BLaER1 (cell line): ENCODE results near the gene WDFY1.

Experiments
- H3K27ac ChIP-seq: shearing (Covaris generic); formaldehyde crosslinking; 2 replicates; pipeline ENCODE4 v1.8.1; 2022
- H3K27me3 ChIP-seq: shearing (Covaris generic); formaldehyde crosslinking; 2 replicates; pipeline ENCODE4 v1.8.1; 2022
- H3K36me3 ChIP-seq: shearing (Covaris generic); formaldehyde crosslinking; 2 replicates; pipeline ENCODE4 v1.8.1; 2022
- H3K4me1 ChIP-seq: shearing (Covaris generic); formaldehyde crosslinking; 2 replicates; pipeline ENCODE4 v1.8.1; 2022
- H3K4me2 ChIP-seq: shearing (Covaris generic); formaldehyde crosslinking; 2 replicates; pipeline ENCODE4 v1.8.1; 2022
- H3K4me3 ChIP-seq: shearing (Covaris generic); formaldehyde crosslinking; 2 replicates; pipeline ENCODE4 v1.8.1; 2022
- H3K9ac ChIP-seq: shearing (Covaris generic); formaldehyde crosslinking; 2 replicates; pipeline ENCODE4 v1.8.1; 2022
- H3K9me3 ChIP-seq: shearing (Covaris generic); formaldehyde crosslinking; 2 replicates; pipeline ENCODE4 v1.8.1; 2022
- H4K20me1 ChIP-seq: shearing (Covaris generic); formaldehyde crosslinking; 2 replicates; pipeline ENCODE4 v1.8.1; 2022
- Cebpa-rat ChIP-seq: shearing (Covaris generic); IDR thresholded peaks from 2 replicates; pipeline ENCODE4 v1.8.1; 2022

The WDFY1 gene

GRCh38 chr2:223853425-223853837, 91.7 kb downstream of the WDFY1 start:
- Histone ChIP-seq H3K27me3 (no peaks in the 10 kb centered on the region), H3K4me3 (no peak overlapping the region), H3K36me3 (peaks cover 41% of the 10 kb centered on the region), H3K9ac (no peak overlapping the region), H3K27ac (no peak overlapping the region), H4K20me1 (no peaks in the 10 kb centered on the region), H3K9me3 (peaks cover 21% of the 10 kb centered on the region), H3K4me2 (no peak overlapping the region), H3K4me1 (peaks cover 7% of the 10 kb centered on the region)
- TF ChIP-seq Cebpa-rat, result no peak

- Histone ChIP-seq H3K9me3 (peaks cover 21% of the 10 kb centered on the region), H3K4me1 (peaks cover 7% of the 10 kb centered on the region), H3K36me3 (peaks cover 42% of the 10 kb centered on the region), H3K27me3 (no peaks in the 10 kb centered on the region), H4K20me1 (no peaks in the 10 kb centered on the region), H3K4me3 (no peak overlapping the region), H3K4me2 (no peak overlapping the region), H3K9ac (no peak overlapping the region), H3K27ac (no peak overlapping the region)
- TF ChIP-seq Cebpa-rat, result no peak
Observed at GRCh38 chr2:223852281-223852795, 92.8 kb downstream of the WDFY1 start.

- Histone ChIP-seq H3K9ac (no peak overlapping the region), H3K4me2 (no peak overlapping the region), H3K4me1 (no peaks in the 10 kb centered on the region), H3K4me3 (no peak overlapping the region), H3K36me3 (peaks cover 35% of the 10 kb centered on the region), H4K20me1 (no peaks in the 10 kb centered on the region), H3K27me3 (no peaks in the 10 kb centered on the region), H3K27ac (no peak overlapping the region), H3K9me3 (peaks cover 21% of the 10 kb centered on the region)
- no peak for TF ChIP-seq Cebpa-rat
Observed at GRCh38 chr2:223847410-223847809, 97.7 kb downstream of the WDFY1 start.

GRCh38 chr2:223846515-223846914, 98.6 kb downstream of the WDFY1 start:
- no peaks in the 10 kb centered on the region for H3K27me3 ChIP-seq
- H3K4me3 ChIP-seq, result no peak overlapping the region
- H4K20me1 ChIP-seq, result no peaks in the 10 kb centered on the region
- peaks cover 28% of the 10 kb centered on the region; the same call in 1 of the 2 replicates for H3K36me3 ChIP-seq
- peaks cover 21% of the 10 kb centered on the region for H3K9me3 ChIP-seq
- TF ChIP-seq Cebpa-rat, result no peak
- no peak overlapping the region for H3K9ac ChIP-seq
- no peak overlapping the region for H3K4me2 ChIP-seq
- H3K27ac ChIP-seq, result no peak overlapping the region
- H3K4me1 ChIP-seq, result 0 out of 2 replicates have a peak, but pooled peaks cover 2% of the 10 kb centered on the region

- Histone ChIP-seq H4K20me1 (no peaks in the 10 kb centered on the region), H3K9me3 (no peaks in the 10 kb centered on the region), H3K4me3 (no peak overlapping the region), H3K36me3 (no peaks in the 10 kb centered on the region), H3K4me1 (peaks cover 10% of the 10 kb centered on the region), H3K9ac (no peak overlapping the region), H3K27me3 (no peaks in the 10 kb centered on the region), H3K4me2 (0 out of 2 replicates have a peak overlapping the region, but pooled peaks have one; percentile 5), H3K27ac (no peak overlapping the region)
- TF ChIP-seq Cebpa-rat, result no peak
Observed at GRCh38 chr2:223841436-223842190, 103.5 kb downstream of the WDFY1 start.

- H3K9me3 ChIP-seq, result no peaks in the 10 kb centered on the region
- TF ChIP-seq Cebpa-rat, result no peak
- peak within 1 kb of the TSS; percentile 62 for H3K27ac ChIP-seq
- peak within 1 kb of the TSS; percentile 81 for H3K4me3 ChIP-seq
- H3K4me1 ChIP-seq, result peaks cover 25% of the 10 kb centered on the region
- H3K4me2 ChIP-seq, result peak within 1 kb of the TSS; percentile 95
- H4K20me1 ChIP-seq, result no peaks in the 10 kb centered on the region
- H3K36me3 ChIP-seq, result no peaks in the 10 kb centered on the region
- H3K27me3 ChIP-seq, result no peaks in the 10 kb centered on the region
- H3K9ac ChIP-seq, result peak within 1 kb of the TSS; percentile 74
Observed at GRCh38 chr2:223837287-223838061, 107.7 kb downstream of the WDFY1 start, which contains the start of gene AP1S3. AP1S3 (minus strand) TSS chr2:223837582; CDS start chr2:223837450, 132 bp downstream.

- Histone ChIP-seq H3K4me3 (peak overlapping the region; percentile 81), H3K4me1 (peaks cover 18% of the 10 kb centered on the region), H3K36me3 (no peaks in the 10 kb centered on the region), H3K9ac (no peak overlapping the region; the same call in 1 of the 2 replicates), H3K27me3 (no peaks in the 10 kb centered on the region), H3K4me2 (peak overlapping the region; percentile 95), H4K20me1 (no peaks in the 10 kb centered on the region), H3K27ac (no peak overlapping the region), H3K9me3 (no peaks in the 10 kb centered on the region)
- no peak for TF ChIP-seq Cebpa-rat
Observed at GRCh38 chr2:223835701-223836532, 109.2 kb downstream of the WDFY1 start.

DNA sequence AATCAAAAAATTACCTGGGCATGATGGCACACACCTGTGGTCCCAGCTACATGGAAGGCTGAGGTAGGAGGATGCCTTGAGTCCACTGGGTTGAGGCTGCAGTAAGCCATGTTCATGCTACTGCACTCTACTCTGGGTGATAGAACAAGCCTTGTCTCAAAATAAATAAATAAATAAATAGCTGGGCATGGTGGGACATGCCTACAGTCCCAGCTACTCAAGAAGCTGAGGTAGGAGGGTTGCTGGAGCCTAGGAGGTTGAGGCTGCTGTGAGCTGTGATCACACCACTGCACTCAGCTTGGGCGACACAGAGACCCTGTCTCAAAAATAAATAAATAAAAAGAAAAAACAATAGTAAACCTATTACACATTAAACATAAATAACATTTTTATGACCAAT, 110.7 kb downstream of the WDFY1 start:
- no peaks in the 10 kb centered on the region for H3K9me3 ChIP-seq
- peaks cover 18% of the 10 kb centered on the region for H3K4me1 ChIP-seq
- H3K27me3 ChIP-seq, result no peaks in the 10 kb centered on the region
- no peaks in the 10 kb centered on the region for H4K20me1 ChIP-seq
- no peak overlapping the region for H3K4me2 ChIP-seq
- H3K4me3 ChIP-seq, result no peak overlapping the region
- TF ChIP-seq Cebpa-rat, result no peak
- no peaks in the 10 kb centered on the region for H3K36me3 ChIP-seq
- H3K9ac ChIP-seq, result no peak overlapping the region
- H3K27ac ChIP-seq, result no peak overlapping the region

DNA sequence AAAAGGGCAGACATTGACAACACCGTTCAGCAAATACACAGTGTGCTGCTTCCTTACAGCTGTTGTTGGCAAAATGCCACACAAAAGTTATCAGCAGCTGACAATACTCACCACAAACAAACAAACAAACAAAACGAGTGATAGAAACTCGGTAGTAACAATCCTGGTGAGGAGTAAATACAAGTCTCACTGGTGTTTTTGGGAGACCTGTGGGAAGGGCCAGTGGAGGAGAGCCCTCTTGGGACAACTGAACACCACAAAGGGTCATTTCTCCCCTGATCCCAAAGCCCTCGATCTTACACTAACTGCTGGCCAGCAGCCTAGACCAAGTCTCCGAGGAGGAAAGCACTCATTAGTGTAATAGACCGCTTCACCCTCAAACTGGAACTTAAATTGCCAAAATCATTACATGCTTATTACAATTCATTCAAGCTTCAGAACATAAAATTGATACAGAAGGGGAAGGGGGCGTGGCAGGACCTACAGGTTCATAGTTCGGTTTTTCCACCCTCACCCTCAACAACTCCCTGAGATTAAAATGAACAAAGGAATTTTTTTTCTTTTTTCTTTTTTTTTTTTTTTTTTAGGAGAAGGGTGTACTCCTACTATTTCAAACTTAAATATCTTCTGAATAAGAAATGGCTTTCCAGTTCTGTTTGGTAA, 112.8 kb downstream of the WDFY1 start:
- no peaks in the 10 kb centered on the region for H3K27me3 ChIP-seq
- no peak for TF ChIP-seq Cebpa-rat
- peaks cover 18% of the 10 kb centered on the region for H3K4me1 ChIP-seq
- H4K20me1 ChIP-seq, result no peaks in the 10 kb centered on the region
- no peak overlapping the region for H3K27ac ChIP-seq
- H3K4me2 ChIP-seq, result no peak overlapping the region
- H3K9ac ChIP-seq, result no peak overlapping the region
- H3K4me3 ChIP-seq, result no peak overlapping the region
- no peaks in the 10 kb centered on the region for H3K9me3 ChIP-seq
- no peaks in the 10 kb centered on the region for H3K36me3 ChIP-seq
